Urinary bladder (tissue), 4 donors: ENCODE measurements around the gene SPATA46. TPM values are rescaled to one million over a fixed set of nuclear protein-coding genes. Genes with fewer than 3 reads are reported as not detected.
"Not testable (repeated sequence)": the region's sequence is repeated elsewhere in the genome, so short reads cannot be mapped to it uniquely, and the experiment has no call there.

ENCODE experiments used
- DNase-seq: peaks from one replicate; pipeline ENCODE4 v3.0.0-alpha.2; 2015; ENCODE audit errors: extremely low spot score
- H3K27ac ChIP-seq: one replicate; pipeline ENCODE4 v1.5.1; 2013; ENCODE audit warnings: low read depth, mild to moderate bottlenecking, moderate library complexity
- H3K36me3 ChIP-seq: one replicate; pipeline ENCODE4 v1.6.1; 2013; ENCODE audit warnings: mild to moderate bottlenecking, moderate library complexity; ENCODE audit not compliant: insufficient read depth
- H3K4me1 ChIP-seq: one replicate; pipeline ENCODE4 v1.6.1; 2013; ENCODE audit warnings: mild to moderate bottlenecking, moderate library complexity; ENCODE audit not compliant: insufficient read depth
- H3K4me3 ChIP-seq: one replicate; pipeline ENCODE4 v1.5.1; 2013; ENCODE audit warnings: low read depth, low read length
- WGBS: extraction: QIAGEN DNeasy Blood & Tissue Kit; methylation state at CpG from one replicate; pipeline ENCODE4 v1.1.7; 2013; 5-methylcytosine and 5-hydroxymethylcytosine counted together
- polyA plus RNA-seq: library from polyadenylated mRNA; stranded (reverse); fragments of 200-250 nt; gene quantifications from one replicate; pipeline ENCODE4 v1.2.3, GENCODE V29; 2013
- total RNA-seq: library from RNA; depleted of rRNA; stranded (reverse); fragments of >200 nt; gene quantifications from one replicate; pipeline ENCODE4 v1.2.3, GENCODE V29; 2014
- donor health status: healthy with polysubstance abuse.
- donor health status: healthy.

Gene SPATA46
- total RNA-seq (not detected), polyA plus RNA-seq (not detected)

GRCh38 chr1:162376691-162377090 lies at the start of gene SPATA46:
SPATA46 (minus strand) TSS chr1:162376854; CDS start chr1:162376790, 64 bp downstream.
- Histone ChIP-seq H3K4me1 (no peaks in the 10 kb centered on the region), H3K27ac (no peak within 1 kb of the TSS), H3K36me3 (no peaks in the 10 kb centered on the region), H3K4me3 (no peak within 1 kb of the TSS)
- 93% methylated on average over 5 of the region's 5 CpGs for WGBS
- DNase-seq = no peak

GRCh38 chr1:162422662-162423375 lies 46.2 kb upstream of the SPATA46 start:
- Histone ChIP-seq H3K27ac (no peak overlapping the region), H3K36me3 (no peaks in the 10 kb centered on the region), H3K4me3 (no peak overlapping the region), H3K4me1 (no peaks in the 10 kb centered on the region)
- 91% methylated on average over 10 of the region's 10 CpGs for WGBS
- no peak for DNase-seq

GRCh38 chr1:162421258-162422164 lies 44.9 kb upstream of the SPATA46 start:
- WGBS = 32% methylated on average over 5 of the region's 5 CpGs
- DNase-seq = no peak

GRCh38 chr1:162420120-162420519 lies 43.5 kb upstream of the SPATA46 start:
- 89% methylated on average over 3 of the region's 3 CpGs for WGBS
- no peak for DNase-seq
- H3K4me3 ChIP-seq = no peak overlapping the region
- H3K27ac ChIP-seq = no peak overlapping the region
- H3K36me3 ChIP-seq = no peaks in the 10 kb centered on the region
- no peaks in the 10 kb centered on the region for H3K4me1 ChIP-seq

More at GRCh38 chr1:162421258-162422164, 44.9 kb upstream of the SPATA46 start:
- Histone ChIP-seq H3K27ac (no peak overlapping the region), H3K4me3 (no peak overlapping the region), H3K4me1 (no peaks in the 10 kb centered on the region), H3K36me3 (no peaks in the 10 kb centered on the region)

- H3K27ac ChIP-seq, H3K4me3 ChIP-seq, H3K36me3 ChIP-seq, H3K4me1 ChIP-seq: not testable (repeated sequence)
- peak; percentile 14 for DNase-seq
- 58% methylated on average over 9 of the region's 9 CpGs for WGBS
Observed at GRCh38 chr1:162419450-162419931, 42.8 kb upstream of the SPATA46 start.

- not testable (repeated sequence) for DNase-seq
- WGBS = 71% methylated on average over 7 of the region's 7 CpGs
Observed at GRCh38 chr1:162418584-162418983, 41.9 kb upstream of the SPATA46 start.

GRCh38 chr1:162417650-162418049 lies 41.0 kb upstream of the SPATA46 start:
- WGBS = 90% methylated on average over 7 of the region's 7 CpGs
- no peak overlapping the region for H3K27ac ChIP-seq
- no peak overlapping the region for H3K4me3 ChIP-seq
- no peak for DNase-seq
- H3K4me1 ChIP-seq = no peaks in the 10 kb centered on the region
- H3K36me3 ChIP-seq = no peaks in the 10 kb centered on the region

More at GRCh38 chr1:162418584-162418983, 41.9 kb upstream of the SPATA46 start:
- H3K27ac ChIP-seq, H3K36me3 ChIP-seq, H3K4me3 ChIP-seq, H3K4me1 ChIP-seq: not testable (repeated sequence)

GRCh38 chr1:162416909-162417308 lies 40.3 kb upstream of the SPATA46 start:
- WGBS = 71% methylated on average over 2 of the region's 2 CpGs

GRCh38 chr1:162416215-162416614 lies 39.6 kb upstream of the SPATA46 start:
- Histone ChIP-seq H3K4me3 (no peak overlapping the region), H3K36me3 (no peaks in the 10 kb centered on the region), H3K4me1 (no peaks in the 10 kb centered on the region), H3K27ac (no peak overlapping the region)
- no peak for DNase-seq

More at GRCh38 chr1:162416909-162417308, 40.3 kb upstream of the SPATA46 start:
- no peak for DNase-seq
- H3K4me1 ChIP-seq = no peaks in the 10 kb centered on the region
- H3K27ac ChIP-seq = no peak overlapping the region
- H3K4me3 ChIP-seq = no peak overlapping the region
- H3K36me3 ChIP-seq = no peaks in the 10 kb centered on the region

GRCh38 chr1:162412002-162412401 lies 35.3 kb upstream of the SPATA46 start, which contains the start of gene SH2D1B:
SH2D1B (minus strand) TSS chr1:162412136; CDS start chr1:162412016, 120 bp downstream.
- Histone ChIP-seq H3K4me1 (no peaks in the 10 kb centered on the region), H3K4me3 (no peak within 1 kb of the TSS), H3K27ac (no peak within 1 kb of the TSS), H3K36me3 (no peaks in the 10 kb centered on the region)
- DNase-seq = no peak
- 90% methylated on average over 3 of the region's 3 CpGs for WGBS

- Histone ChIP-seq H3K27ac (no peak overlapping the region), H3K4me3 (no peak overlapping the region), H3K4me1 (no peaks in the 10 kb centered on the region), H3K36me3 (no peaks in the 10 kb centered on the region)
- WGBS = 91% methylated on average over 1 of the region's 1 CpG
- no peak for DNase-seq
Observed at GRCh38 chr1:162407539-162407938, 30.9 kb upstream of the SPATA46 start.

GRCh38 chr1:162406811-162407210 lies 30.2 kb upstream of the SPATA46 start:
- H3K4me1 ChIP-seq = no peaks in the 10 kb centered on the region
- H3K36me3 ChIP-seq = no peaks in the 10 kb centered on the region
- H3K27ac ChIP-seq = no peak overlapping the region
- H3K4me3 ChIP-seq = no peak overlapping the region
- no peak for DNase-seq
- WGBS = 74% methylated on average over 2 of the region's 2 CpGs

GRCh38 chr1:162405800-162406199 lies 29.1 kb upstream of the SPATA46 start:
- no peaks in the 10 kb centered on the region for H3K36me3 ChIP-seq
- DNase-seq = no peak
- no peaks in the 10 kb centered on the region for H3K4me1 ChIP-seq
- no peak overlapping the region for H3K4me3 ChIP-seq
- H3K27ac ChIP-seq = no peak overlapping the region
- WGBS = 51% methylated on average over 5 of the region's 5 CpGs
